GM18508 (cell line): Measurements from ENCODE around the gene EML4.
"Not testable (repeated sequence)": the region's sequence is repeated elsewhere in the genome, so short reads cannot be mapped to it uniquely, and the experiment has no call there.

Source experiments
- ATAC-seq: cut with Tn5 transposase; IDR thresholded peaks from one replicate; pipeline ENCODE4 v1.9.1; 2021; ENCODE audit warnings: moderate number of reproducible peaks; ENCODE audit not compliant: insufficient read depth, unreplicated experiment

Gene EML4

DNA sequence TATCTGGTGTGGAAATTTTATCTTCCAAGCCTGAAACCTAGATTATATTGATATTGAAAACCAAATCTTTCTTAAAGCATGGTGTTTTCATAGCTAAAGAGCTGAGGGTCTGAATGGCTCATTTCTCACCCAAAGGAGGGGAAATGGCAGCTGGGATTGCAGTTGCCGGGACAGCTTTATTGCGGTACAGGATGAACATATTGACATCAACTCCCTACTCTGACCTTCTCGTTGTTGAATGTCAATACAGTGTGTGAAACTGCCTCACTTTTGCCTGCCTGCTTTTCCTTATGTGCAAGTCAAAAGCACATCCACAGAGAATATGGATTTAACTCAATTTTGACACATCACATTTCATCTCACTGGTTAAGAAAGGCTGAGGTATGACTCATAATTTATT, 195.5 kb downstream of the EML4 start:
- no peak for ATAC-seq

DNA sequence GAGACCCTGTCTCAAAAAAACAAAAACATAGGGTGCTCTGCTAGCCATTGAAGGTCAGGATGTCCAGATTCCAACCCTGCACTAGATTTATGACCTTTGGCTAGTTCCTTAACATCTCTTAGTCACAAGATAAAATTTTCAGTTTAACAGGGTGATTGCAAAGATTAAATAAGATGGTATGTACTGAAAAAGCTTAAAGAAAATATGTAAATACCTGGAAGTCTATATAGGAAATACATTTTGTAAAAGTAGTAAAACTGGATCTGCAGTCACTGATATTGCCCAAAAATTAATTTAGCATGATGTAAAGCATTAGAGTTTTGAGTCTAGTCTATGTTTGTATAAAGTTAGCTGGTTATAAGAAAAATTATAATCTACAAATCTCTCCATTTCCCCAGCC, 197.3 kb downstream of the EML4 start:
- no peak for ATAC-seq

DNA sequence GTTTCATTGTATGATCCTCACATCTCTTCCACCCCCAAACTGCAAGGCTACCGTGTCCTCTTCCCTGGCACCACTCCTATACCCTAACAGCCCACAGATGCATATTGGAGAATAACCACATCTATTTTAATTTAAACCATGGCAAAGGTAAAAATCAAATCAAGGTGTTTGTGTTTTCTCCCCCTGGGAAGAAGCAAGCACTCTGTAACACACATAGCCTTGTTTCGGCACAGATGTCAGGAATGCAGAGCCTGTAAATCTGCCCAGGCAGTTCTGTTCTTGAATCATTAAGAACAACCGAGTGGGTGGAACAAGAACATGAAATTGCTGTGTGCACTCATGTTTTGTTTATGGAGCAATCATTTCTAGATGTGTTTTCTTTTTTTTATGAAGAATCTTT, 198.7 kb downstream of the EML4 start:
- no peak for ATAC-seq

DNA sequence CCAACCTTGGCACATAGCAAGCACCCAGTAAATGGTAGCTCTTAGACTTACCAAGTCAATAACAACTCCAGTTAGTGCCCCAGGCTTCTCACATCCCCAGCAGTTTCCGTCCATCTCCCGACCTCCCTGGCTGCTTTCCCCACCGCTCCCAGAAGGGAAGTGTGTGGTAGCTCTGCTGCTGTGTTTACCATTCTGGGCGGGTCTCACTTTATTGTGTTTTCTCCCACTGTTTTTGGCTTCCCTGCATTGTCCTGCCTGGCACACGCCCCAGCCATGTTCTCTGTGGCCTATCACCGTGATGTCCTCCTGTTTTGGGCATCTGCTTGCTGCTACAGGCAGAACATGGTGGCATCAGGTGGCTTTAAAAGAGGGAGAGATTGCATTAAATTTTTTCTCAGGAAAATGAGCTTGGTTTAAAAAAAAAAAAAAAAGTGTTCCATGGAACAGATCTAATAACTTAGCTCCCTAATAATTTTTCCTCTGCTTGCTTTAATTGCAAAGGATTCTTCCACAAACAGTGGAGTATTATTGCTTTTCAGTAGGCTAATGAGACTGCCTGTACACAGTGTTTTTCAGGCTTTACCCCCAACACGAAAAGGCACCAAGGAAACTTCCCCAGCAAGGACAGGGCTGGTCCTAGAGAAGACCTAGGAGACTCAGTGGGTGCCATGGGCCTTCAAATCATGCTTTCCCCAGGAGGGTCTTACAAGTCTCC, 199.8 kb downstream of the EML4 start:
- no peak for ATAC-seq

DNA sequence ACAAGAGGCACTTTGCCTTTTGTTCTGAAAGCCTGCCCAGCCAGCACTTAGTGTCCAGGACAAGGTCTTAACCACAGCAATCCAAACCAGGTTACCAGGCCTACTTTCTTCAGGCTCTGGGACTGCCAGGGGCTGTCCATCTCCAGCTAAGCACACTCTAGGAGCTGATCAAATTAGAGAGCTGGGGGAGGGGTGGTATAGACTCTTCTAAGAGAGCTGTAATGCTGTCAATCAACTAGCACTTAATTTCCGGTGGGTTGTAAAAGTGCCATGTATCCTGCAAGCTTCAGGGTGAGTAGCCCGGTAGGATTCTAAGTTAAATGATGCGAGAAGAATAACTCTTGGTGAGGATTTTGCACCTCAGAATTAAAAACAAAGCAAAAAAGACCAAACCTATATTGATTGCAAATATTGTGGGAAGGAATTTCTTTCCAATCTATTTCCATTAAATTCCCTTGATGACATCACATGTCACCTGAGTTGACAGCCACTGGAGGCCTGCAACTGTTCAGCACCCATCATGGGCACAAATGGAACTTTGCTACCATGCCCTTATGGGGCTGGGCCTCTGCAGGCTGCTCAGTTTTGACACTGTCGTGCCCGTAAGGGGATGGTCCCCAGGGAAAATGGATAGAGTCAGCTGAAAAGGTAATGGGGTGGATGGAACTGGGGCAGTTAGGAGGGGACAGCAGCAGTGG, 200.5 kb downstream of the EML4 start:
- no peak for ATAC-seq

DNA sequence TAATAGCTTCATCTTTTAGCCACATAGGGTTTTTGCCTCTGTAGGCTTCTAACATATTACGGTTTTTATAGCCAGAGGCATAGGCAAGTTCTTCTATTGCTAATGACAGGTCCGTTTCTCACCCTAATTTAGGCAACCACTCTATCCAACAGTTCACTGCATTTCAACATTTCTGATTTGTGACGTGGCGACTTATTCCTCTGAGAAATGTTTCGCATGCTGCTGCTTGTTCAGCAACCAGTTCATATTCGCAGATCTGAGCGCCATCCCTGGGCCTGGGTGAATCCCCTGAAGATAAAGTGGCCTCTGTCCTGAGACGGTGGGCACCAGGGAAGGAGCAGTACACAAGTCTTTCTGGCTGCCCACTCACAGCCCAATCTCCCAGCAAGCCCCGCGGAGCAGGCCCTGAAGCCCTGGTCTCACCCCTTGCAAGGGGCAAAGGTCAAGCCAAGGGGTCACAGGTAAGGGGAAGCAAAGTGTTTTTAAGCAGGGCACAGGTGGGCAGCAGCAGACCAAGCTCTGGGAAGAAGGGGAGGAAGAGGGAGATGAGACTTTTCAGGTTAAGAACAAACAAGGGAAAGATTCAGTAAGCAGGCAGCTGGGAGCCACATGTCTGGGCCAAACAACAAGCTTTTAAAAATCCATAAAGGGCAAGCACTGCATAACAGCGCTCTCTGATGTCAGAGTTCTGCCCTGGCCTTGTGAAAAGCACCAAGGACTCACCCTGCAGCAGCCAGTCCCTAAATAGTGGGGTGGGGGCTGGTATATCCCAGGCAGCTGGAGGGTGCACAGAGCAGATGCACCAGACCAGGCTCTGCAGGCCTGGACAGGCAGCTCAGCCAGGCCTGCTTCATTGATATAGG, 202.7 kb downstream of the EML4 start:
- ATAC-seq = no peak

DNA sequence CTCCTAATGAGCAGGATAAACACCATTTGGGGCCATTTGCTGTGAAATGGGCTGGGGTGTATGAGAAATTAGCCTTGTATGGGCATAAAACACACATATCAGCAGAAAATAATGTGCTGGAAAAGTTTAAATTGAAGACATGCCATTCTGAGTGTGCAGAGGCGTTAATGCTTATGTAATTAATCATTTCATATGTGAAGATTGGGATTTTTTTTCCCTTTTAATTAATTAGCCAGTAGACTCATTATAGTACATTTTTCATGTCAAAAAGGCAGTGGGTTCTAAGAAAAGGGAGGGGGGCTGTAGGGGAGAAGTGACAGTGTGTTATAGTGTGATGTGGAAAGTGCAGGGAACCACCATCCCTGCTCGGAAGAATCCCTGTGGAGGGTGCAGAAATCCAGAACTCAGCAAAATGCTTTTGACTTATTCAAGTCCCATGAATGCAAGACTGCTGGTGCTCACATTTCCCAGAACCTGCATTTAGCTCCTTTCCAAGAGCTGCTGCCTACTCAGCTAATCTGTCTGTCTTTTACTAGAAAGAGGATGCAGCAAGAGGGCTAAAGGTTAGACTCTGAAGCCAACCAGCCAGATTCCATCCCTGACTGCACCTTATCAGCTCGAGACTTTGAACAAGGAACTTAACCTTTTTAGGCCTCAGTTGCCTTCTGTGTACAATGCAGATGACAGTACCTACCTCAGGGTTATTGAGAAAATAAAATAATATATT, 203.5 kb downstream of the EML4 start:
- ATAC-seq = no peak

DNA sequence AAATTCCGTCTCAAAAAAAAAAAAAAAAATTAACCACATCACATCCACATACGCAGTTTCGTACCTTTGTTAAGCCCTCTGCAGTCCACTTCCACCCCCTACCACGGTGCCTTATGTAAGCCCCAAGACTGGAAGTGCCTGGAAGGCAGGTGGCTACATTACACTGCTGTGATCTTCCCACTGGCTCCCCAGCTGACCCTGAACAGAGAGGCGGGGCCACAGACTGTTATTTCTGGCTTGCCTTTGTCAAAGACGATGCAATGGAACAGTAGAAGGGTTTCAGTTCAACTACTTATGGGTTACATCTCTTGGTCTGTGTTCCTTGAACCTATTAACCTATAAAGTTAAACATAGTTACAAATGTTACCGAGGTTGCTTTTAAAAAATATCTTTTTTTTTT, 207.6 kb downstream of the EML4 start:
- no peak for ATAC-seq

DNA sequence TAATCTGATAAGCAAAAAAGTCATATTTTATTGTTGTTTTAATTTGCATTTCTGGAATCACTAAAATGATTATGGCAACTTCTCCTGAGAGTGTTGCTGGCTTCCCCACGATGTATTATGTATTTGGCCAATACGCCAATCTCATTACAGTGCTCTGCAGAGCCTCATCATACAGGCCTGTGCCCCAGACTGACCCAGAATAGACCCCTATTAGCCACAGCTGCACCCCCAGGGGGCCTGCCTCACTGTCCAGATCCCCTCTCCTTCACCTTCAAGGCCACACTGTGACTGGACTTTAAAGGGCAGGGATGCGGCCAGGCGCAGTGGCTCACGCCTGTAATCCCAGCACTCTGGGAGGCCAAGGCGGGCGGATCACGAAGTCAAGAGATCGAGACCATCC, 209.3 kb downstream of the EML4 start:
- ATAC-seq = no peak

DNA sequence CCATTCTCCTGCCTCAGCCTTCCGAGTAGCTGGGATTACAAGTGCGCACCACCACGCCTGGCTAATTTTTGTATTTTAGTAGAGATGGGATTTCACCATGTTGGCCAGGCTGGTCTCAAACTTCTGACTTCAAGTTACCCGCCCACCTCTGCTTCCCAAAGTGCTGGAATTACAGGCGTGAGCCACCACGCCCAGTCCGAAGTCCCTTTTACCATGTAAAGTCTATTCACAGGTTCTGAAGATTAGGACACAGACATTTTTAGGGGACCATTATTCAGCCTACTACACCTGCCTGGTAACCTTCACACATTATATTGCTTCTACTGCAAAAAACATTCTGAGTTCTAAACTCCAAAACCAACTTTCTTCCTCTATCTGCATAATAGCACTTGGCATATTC, 210.9 kb downstream of the EML4 start:
- not testable (repeated sequence) for ATAC-seq

DNA sequence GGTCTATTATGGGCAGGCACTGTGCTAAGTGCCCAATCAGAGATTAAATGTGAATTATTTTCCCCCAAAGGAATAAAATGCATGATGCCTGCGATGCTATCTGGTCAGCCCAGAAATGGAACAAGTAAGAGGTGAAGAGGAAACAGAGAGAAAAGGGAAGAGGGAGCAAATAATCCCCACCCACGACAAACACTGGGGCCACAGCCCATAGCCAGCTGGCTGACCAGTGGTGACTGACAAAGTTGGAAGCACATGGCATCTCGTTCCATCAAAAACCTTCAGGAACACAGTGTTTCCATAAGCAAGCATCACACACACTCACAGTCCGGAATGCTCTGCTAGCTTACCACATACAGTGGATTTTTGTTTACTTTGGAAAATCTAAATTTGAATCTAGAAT, 213.0 kb downstream of the EML4 start:
- no peak for ATAC-seq
